Epithelial cell of esophagus (primary cell): ENCODE measurements around the gene PAK1.

Experiments used
- DNase-seq: peaks from one replicate; pipeline ENCODE4 v3.0.0; 2010; ENCODE audit warnings: low read depth
- H3K4me3 ChIP-seq: 2 replicates; pipeline ENCODE4 v1.5.1; 2011; ENCODE audit warnings: mild to moderate bottlenecking, low read length, control low read depth
- TF ChIP-seq, protein P1 (sequence below): IDR thresholded peaks from 2 replicates; pipeline ENCODE4 v1.5.1; 2011; ENCODE audit warnings: low read depth, mild to moderate bottlenecking, low read length, control low read depth, inconsistent platforms; ENCODE audit not compliant: insufficient read depth; ENCODE audit errors: missing control alignments

The PAK1 gene

GRCh38 chr11:77299528-77299993 lies 174.3 kb downstream of the PAK1 start:
- TF ChIP-seq, protein P1, sequence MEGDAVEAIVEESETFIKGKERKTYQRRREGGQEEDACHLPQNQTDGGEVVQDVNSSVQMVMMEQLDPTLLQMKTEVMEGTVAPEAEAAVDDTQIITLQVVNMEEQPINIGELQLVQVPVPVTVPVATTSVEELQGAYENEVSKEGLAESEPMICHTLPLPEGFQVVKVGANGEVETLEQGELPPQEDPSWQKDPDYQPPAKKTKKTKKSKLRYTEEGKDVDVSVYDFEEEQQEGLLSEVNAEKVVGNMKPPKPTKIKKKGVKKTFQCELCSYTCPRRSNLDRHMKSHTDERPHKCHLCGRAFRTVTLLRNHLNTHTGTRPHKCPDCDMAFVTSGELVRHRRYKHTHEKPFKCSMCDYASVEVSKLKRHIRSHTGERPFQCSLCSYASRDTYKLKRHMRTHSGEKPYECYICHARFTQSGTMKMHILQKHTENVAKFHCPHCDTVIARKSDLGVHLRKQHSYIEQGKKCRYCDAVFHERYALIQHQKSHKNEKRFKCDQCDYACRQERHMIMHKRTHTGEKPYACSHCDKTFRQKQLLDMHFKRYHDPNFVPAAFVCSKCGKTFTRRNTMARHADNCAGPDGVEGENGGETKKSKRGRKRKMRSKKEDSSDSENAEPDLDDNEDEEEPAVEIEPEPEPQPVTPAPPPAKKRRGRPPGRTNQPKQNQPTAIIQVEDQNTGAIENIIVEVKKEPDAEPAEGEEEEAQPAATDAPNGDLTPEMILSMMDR = no peak
- DNase-seq = peak; percentile 97
- no peak overlapping the region for H3K4me3 ChIP-seq

DNA sequence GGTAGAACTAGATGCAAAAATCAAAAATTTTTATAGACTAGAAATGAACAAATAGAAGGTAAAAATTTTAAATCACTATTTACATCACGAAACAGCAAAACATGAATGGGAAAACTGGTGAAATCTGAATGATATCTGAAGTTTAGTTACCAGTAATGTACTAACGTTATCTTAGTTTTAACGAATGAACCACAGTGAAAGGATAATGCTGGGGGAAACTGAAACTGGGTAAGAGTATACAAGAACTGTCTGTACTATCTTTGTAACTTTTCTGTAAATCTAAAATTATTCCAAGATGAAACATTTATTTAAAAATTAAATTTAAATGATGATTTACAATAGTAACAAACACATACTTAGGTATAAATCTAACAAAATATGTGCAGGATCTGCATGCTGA lies 179.9 kb downstream of the PAK1 start:
- TF ChIP-seq, protein P1 = no peak
- DNase-seq = no peak
- H3K4me3 ChIP-seq = no peak overlapping the region

- H3K4me3 ChIP-seq = no peak overlapping the region
- TF ChIP-seq, protein P1 = no peak
- DNase-seq = no peak
Measured at GRCh38 chr11:77289737-77290136, 184.2 kb downstream of the PAK1 start.

DNA sequence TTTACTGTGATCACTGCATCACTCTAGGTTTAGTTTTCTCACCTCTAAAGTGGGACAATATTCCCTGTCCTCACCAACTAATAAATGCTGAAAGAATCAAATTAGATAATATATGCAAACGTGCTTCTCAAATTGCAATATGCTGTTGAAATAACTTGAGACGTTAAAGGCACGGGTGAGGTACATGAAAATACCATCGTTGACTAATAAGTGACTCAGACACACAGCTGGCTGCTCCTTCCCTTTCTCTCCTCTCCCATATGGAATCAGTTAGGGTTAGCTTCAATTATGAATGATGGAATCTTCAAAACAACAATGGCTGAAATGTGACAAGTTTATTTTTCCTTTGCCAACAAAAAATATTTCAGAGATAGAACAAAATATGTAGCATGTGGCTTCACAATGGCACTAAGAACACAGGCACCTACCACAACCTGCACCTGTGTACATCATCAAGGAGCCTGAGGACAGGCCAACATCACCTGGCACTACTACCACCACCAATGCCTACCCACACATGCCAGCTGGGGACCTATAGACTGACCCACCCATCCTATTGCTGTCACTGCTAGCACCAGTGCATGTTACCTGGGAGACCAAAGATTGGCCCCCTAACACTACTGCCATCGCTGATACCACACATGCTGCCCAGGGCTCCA lies 186.2 kb downstream of the PAK1 start:
- DNase-seq = peak; percentile 91
- H3K4me3 ChIP-seq = no peak overlapping the region
- TF ChIP-seq, protein P1 = no peak

DNA sequence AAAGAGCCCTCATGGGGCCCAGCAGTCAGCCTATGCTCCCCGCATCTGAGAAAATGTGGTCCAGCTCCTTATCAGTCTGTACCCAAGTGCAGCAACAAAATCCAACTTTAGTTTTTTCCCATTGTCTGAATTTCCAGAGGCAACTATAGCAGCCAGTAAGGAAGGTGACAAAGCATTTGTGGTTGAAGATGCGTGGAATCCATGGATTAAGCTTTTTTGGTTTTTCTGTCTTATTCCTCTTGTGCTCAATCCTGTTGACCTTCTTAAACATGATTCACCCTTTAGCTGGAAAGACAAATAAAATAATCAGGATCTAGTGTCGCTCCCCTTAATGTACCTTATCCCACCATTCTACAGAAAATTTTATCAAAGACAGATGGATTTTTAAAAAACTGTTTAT lies 186.8 kb downstream of the PAK1 start:
- TF ChIP-seq, protein P1 = no peak
- no peak for DNase-seq
- no peak overlapping the region for H3K4me3 ChIP-seq

DNA sequence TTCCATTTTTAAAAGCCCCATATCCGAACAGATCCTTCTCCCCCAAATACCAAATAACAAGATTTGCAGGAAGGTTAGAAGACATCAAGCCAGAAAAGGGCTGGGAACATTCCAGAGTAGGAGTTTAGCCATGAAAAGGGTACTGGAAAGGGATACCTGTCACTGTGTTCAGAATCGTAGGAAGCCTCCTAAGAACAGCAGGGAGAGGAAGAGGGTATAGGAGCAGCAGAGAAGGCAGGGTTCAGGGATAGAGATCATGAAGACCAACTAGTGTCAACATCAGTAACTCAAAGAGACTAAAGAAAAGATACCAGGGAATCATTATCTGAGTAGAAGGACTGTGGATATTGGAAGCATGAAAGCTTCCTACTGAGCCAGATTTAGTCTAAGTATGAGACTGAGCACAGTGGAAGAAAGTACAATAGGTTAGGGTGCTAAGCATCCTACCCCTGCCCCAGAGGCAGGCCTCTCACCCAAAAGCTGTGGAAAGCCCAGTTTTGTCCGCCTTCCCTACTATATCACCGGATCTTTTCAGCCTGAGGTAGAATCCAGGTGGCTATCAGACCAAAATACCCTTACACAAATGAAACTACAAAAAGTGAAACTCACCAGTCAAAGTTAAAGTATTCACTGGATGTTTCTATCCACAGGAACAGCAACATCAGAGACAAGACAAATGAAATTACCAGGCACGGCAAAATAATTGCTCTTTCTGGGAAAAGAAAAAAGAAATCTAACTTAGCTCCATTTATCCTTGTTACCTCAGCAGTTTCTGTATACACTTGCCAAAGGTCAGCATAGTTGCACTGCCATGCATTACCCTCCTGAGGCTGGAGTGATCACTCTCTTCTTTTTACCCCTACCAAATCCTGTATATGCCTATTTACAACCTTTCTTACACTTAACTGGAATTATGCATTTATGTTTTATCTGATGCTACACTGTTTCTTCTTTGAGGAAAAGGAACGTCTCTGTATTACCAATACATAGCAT lies 189.1 kb downstream of the PAK1 start:
- no peak for DNase-seq
- TF ChIP-seq, protein P1 = no peak

More for the DNA sequence above, 189.1 kb downstream of the PAK1 start:
- no peak overlapping the region for H3K4me3 ChIP-seq
